ENCODE data around the gene DNTT.

The DNTT gene

GRCh38 chr10:96379758-96380157 lies 75.5 kb downstream of the DNTT start:
- no peak for DNase-seq (ENCODE audit: low read depth)

DNA sequence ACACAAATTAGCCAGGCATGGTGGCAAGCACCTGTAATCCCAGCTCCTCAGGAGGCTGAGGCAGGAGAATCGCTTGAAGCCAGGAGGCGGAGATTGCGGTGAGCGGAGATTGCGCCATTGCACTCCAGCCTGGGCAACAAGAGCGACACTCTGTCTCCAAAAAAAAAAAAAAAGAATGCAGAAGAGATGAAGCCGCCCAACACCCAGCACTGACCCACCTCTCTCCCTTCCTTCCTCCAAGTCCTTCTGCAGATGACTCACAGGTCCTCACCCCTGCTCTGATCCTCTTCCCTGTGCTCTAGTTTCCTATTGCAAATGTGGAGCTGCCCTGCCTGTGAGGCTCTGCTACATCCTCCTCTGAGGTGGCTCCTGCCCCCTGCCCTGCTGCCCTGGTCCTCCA lies 76.6 kb downstream of the DNTT start:
- DNase-seq (ENCODE audit: low read depth), result no peak

DNA sequence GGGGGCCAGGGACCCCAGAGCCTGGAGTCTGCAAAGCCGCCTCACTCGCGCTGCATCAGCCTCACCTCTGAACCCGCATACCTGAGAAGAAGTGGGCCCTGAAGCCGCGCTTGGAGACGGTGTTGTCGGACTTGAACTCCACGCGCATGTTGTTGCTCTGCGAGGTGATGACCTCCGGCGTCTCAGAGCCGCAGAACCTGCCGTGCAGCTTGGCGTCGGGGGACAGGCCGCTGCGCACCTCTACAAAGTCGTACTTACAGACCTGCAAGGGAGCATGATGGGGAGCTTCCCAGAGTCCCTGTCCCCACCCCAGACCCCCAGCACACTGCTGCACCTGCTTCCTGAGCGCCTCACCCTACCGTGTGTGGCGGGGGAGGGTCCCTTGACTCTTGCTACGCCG lies 80.3 kb downstream of the DNTT start:
- DNase-seq (ENCODE audit: low read depth), result no peak

DNA sequence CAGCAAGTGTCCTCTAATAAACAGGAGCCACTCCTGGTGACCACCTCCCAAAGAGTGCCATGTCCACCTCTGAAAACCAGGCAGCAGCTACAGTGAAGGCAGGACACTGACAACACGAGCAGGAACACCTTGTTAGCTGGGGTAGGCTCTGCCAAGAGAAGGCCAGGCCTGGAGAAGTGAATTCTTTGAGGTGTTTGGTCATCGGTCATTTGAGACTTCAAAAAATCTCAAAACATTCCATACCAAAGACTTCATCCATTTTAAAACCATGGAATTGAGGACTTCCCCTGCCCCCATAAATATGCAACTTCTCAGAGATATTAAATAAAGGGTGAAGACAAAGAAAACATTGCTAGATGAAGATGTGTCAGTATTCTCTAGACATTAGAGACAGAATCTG lies 82.9 kb downstream of the DNTT start:
- DNase-seq (ENCODE audit: low read depth), result no peak

DNA sequence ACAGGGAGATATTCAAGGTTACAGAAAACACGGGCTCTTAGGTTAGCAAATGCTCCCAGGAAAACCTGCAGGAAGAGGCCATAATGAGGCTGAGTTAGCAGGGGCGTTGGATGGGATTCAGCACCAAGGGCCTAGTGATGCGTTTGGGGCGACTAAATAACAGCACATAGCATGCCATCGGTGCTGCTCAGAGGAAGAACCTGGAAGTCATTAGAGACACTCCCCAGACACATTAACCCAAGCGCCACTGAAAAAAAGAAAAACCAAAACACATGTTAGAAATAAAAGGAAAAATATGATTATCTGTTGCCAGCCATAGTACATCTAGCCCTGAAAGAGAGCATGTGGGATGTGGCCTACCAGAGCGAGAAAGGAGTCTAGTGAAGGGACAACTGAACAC lies 83.4 kb downstream of the DNTT start:
- DNase-seq (ENCODE audit: low read depth), result no peak

Measured in T-helper 22 cell (primary cell).